NCI-H2227 (cell line): ENCODE results near the gene BSN.
"Not testable (repeated sequence)": the region's sequence is repeated elsewhere in the genome, so short reads cannot be mapped to it uniquely, and the experiment has no call there.

Experiments
- DNase-seq: peaks from one replicate; lab custom pipeline; 2025; ENCODE audit not compliant: unreplicated experiment; lab: John Stamatoyannopoulos, UW

BSN gene

GRCh38 chr3:49533786-49534519 lies 20.3 kb upstream of the BSN start:
- no peak for DNase-seq

- peak; percentile 92 for DNase-seq
These were observed 19.5 kb upstream of the BSN start for GRCh38 chr3:49534581-49535441.

- DNase-seq: no peak
These were observed 18.1 kb upstream of the BSN start for GRCh38 chr3:49535971-49536874.

- DNase-seq: no peak
These were observed 17.3 kb upstream of the BSN start for GRCh38 chr3:49536875-49537533.

GRCh38 chr3:49539659-49540560 lies 14.4 kb upstream of the BSN start:
- DNase-seq: peak; percentile 94

- DNase-seq: no peak
These were observed 2.2 kb upstream of the BSN start for GRCh38 chr3:49552087-49552486.

- DNase-seq: peak; percentile 22
These were observed 969 bp upstream of the BSN start for GRCh38 chr3:49553324-49553691.

GRCh38 chr3:49554633-49555265 lies 472 bp downstream of the BSN start:
- DNase-seq: no peak

GRCh38 chr3:49556500-49557275 lies 2.4 kb downstream of the BSN start:
- no peak for DNase-seq

GRCh38 chr3:49563040-49563578 lies 8.8 kb downstream of the BSN start:
- no peak for DNase-seq

- no peak for DNase-seq
These were observed 9.5 kb downstream of the BSN start for GRCh38 chr3:49563766-49564165.

GRCh38 chr3:49566312-49566711 lies 12.0 kb downstream of the BSN start:
- no peak for DNase-seq

- no peak for DNase-seq
These were observed 13.1 kb downstream of the BSN start for GRCh38 chr3:49567406-49567805.

GRCh38 chr3:49568965-49569364 lies 14.7 kb downstream of the BSN start:
- no peak for DNase-seq

GRCh38 chr3:49570028-49570654 lies 15.9 kb downstream of the BSN start:
- no peak for DNase-seq

- DNase-seq: no peak
These were observed 27.9 kb downstream of the BSN start for GRCh38 chr3:49582177-49582576.

- DNase-seq: not testable (repeated sequence)
These were observed 31.0 kb downstream of the BSN start for GRCh38 chr3:49585261-49585755.

- peak; percentile 15 for DNase-seq
These were observed 37.3 kb downstream of the BSN start for GRCh38 chr3:49591615-49592014.
